ENCODE results near the gene PON2. TPM values are rescaled to one million over a fixed set of nuclear protein-coding genes. Genes with fewer than 3 reads are reported as not detected.

Gene PON2
- total and polyA plus RNA-seq, 2 of the 13 experiments (the other 11 are each of a cell fraction or from before 2014, with no cell fraction given) = 202 to 217 TPM

- TF ChIP-seq RNF219 (CRISPR knock-in tag; IDR thresholded peaks at IDR 0.05) = no peak
- TF ChIP-seq ZNF670 (CRISPR knock-in tag; IDR thresholded peaks at IDR 0.05; ENCODE audit: borderline replicate concordance) = peak; percentile 43; the same call in 1 of the 2 replicates
- TF ChIP-seq ZFP36L2 (CRISPR knock-in tag; IDR thresholded peaks at IDR 0.05) = no peak
- TF ChIP-seq KAT2B (IDR thresholded peaks at IDR 0.05; ENCODE audit: borderline replicate concordance, low read depth, low read length) = no peak
- TF ChIP-seq ZEB1 (IDR thresholded peaks at IDR 0.05; ENCODE audit: insufficient replicate concordance, low read depth) = peak; percentile 90
- no peak for TF ChIP-seq MAFK (conservative IDR thresholded peaks at IDR 0.05 in 1 of 2, IDR thresholded peaks at IDR 0.05 in 1 of 2; ENCODE audit: low read length in 2 of 2)
- no peak for TF ChIP-seq YEATS2 (CRISPR knock-in tag; IDR thresholded peaks at IDR 0.05; ENCODE audit: borderline replicate concordance)
- TF ChIP-seq ZBTB39 (CRISPR knock-in tag; IDR thresholded peaks at IDR 0.05) = 0 out of 2 replicates have a peak, but pooled peaks have one; percentile 53
- no peak for TF ChIP-seq ATF7 (IDR thresholded peaks at IDR 0.05)
- no peak for TF ChIP-seq ATF7 (CRISPR knock-in tag; IDR thresholded peaks at IDR 0.05)
- peak; percentile 69 for TF ChIP-seq HDAC1 (CRISPR knock-in tag; IDR thresholded peaks at IDR 0.05)
- no peak for TF ChIP-seq FOSL1 (CRISPR knock-in tag; IDR thresholded peaks at IDR 0.05; ENCODE audit: borderline replicate concordance)
- no peak for TF ChIP-seq ZNF382 (CRISPR knock-in tag; IDR thresholded peaks at IDR 0.05; ENCODE audit: borderline replicate concordance)
- peak; percentile 58; the same call in 1 of the 2 replicates for TF ChIP-seq ZNF800 (CRISPR knock-in tag; IDR thresholded peaks at IDR 0.05)
- 0 out of 2 replicates have a peak, but pooled peaks have one; percentile 10 for TF ChIP-seq THAP11 (CRISPR knock-in tag; IDR thresholded peaks at IDR 0.05)
- no peak; the same call in 1 of the 2 replicates for TF ChIP-seq NR2F6 (IDR thresholded peaks at IDR 0.05)
- no peak; the same call in 1 of the 2 replicates for TF ChIP-seq NR2F6 (CRISPR knock-in tag; IDR thresholded peaks at IDR 0.05)
- no peak for TF ChIP-seq HNRNPUL1 (IDR thresholded peaks at IDR 0.05; ENCODE audit: low read depth, low read length)
- TF ChIP-seq YY1 (IDR thresholded peaks at IDR 0.05; ENCODE audit: insufficient read depth, insufficient replicate concordance, low read depth, low read length) = peak; percentile 50
- peak; percentile 45; the same call in 1 of the 2 replicates for TF ChIP-seq STAG1 (CRISPR knock-in tag; IDR thresholded peaks at IDR 0.05)
- TF ChIP-seq DNMT1 (CRISPR knock-in tag; IDR thresholded peaks at IDR 0.05) = no peak
- no peak for TF ChIP-seq MED13 (CRISPR knock-in tag; IDR thresholded peaks at IDR 0.05)
- TF ChIP-seq U2AF1 (optimal IDR thresholded peaks at IDR 0.05; ENCODE audit: low read depth, low read length) = no peak
- TF ChIP-seq RBAK (CRISPR knock-in tag; IDR thresholded peaks at IDR 0.05) = no peak
Measured at GRCh38 chr7:95396136-95397032, 38.4 kb downstream of the PON2 start, which contains the start of gene PON3 (continued).

All from HepG2 (cell line).